Heart left ventricle (tissue), 13 donors: ENCODE results near the gene SLC22A23.

Source experiments
- POLR2A ChIP-seq, 2 donors: fragments of 450-650 bp; IDR thresholded peaks; one replicate each; pipeline ENCODE4 v1.6.1; 2017; ENCODE audit warnings: antibody characterized with exemption in 2 of 2, mild to moderate bottlenecking in 2 of 2, moderate library complexity in 2 of 2
- TF ChIP-seq, protein P1 (sequence below), 12 donors: fragments of 200-600 bp; sonication (generic) in 4 of 12; IDR thresholded peaks; one replicate each; pipeline versions ENCODE4 v1.5.0 to v1.8.0; 2018 to 2022; ENCODE audit warnings: antibody characterized with exemption in 12 of 12, mild to moderate bottlenecking in 5 of 12
- donor health status: ischemic (EF 13 %, LVEDD 7.1; RV severe dilation, severe dysfunction).
- donor health status: DM: no; HTN: yes; CAD: no.
- donor health status: DM: no; HTN: no; CAD: no.
- donor health status: ischemic (EF 25% LVEDD 6.9; RV normal size, moderate dysfunction).
- donor health status: ischemic (EF 25% LVEDD 5.7; RV mildly dilated, moderate dysfunction).
- donor health status: ischemic (EF 35%, LVEDD 5.7; RV mildly dilated, moderate dysfunction).
- donor health status: nonischemic (EF 11% LVEDD 7.7; RV severe dilation, severe dysfunction).
- donor health status: DM: yes; HTN: yes; CAD: no.
- donor health status: PGD.
- donor health status: ischemic (EF 29% LVEDD 5.4; RV normal size, mild dysfunction).
- donor health status: nonischemic (EF 23%, LVEDD 6.1; RV moderate dilation, normal function).

DNA sequence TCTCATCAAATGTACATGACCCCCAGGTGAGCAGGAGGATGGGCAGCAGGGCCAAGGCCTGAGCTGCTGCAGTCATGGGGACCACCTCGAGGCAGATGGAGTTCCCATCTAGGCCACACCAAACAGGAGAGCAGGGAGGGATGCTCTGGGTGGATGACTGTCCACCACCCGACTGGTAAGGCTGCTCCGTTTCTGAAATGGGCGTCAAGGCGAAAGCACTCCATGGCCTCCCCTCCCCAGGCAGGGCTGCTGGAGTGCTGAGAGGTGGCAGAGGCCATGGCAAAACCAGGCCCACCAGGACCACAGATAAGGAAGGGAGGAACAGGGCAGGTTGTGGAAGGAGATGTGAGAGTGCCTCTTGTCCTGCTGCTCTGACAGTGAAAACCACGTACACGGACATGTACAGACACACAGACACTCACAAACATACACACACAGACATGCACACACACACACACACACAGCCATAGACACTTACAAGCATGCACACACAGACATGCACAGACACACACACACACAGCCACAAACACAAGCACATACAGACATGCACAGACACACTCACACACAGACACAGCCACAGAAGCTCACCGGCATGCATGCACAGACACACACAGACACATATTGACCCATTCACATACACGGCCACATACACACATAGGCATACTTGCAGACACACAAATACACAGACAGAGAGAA lies 104.9 kb downstream of the SLC22A23 start:
- TF ChIP-seq, protein P1, sequence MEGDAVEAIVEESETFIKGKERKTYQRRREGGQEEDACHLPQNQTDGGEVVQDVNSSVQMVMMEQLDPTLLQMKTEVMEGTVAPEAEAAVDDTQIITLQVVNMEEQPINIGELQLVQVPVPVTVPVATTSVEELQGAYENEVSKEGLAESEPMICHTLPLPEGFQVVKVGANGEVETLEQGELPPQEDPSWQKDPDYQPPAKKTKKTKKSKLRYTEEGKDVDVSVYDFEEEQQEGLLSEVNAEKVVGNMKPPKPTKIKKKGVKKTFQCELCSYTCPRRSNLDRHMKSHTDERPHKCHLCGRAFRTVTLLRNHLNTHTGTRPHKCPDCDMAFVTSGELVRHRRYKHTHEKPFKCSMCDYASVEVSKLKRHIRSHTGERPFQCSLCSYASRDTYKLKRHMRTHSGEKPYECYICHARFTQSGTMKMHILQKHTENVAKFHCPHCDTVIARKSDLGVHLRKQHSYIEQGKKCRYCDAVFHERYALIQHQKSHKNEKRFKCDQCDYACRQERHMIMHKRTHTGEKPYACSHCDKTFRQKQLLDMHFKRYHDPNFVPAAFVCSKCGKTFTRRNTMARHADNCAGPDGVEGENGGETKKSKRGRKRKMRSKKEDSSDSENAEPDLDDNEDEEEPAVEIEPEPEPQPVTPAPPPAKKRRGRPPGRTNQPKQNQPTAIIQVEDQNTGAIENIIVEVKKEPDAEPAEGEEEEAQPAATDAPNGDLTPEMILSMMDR (IDR thresholded peaks at IDR 0.05): no peak
- no peak for TF ChIP-seq POLR2A (IDR thresholded peaks at IDR 0.05)
